ENCODE data around the gene MEX3D. TPM values are rescaled to one million over a fixed set of nuclear protein-coding genes. Genes with fewer than 3 reads are reported as not detected.

Gene MEX3D
- total and polyA plus RNA-seq, 2 experiments from 2014 or later: 12.4 to 94.9 TPM

GRCh38 chr19:1508507-1508856, 59.6 kb downstream of the MEX3D start:
- H3K36me3 ChIP-seq (ENCODE audit: insufficient read depth): no peaks in the 10 kb centered on the region
- H3K9me2 ChIP-seq (ENCODE audit: insufficient read depth): no peaks in the 10 kb centered on the region
- DNase-seq (ENCODE audit: low spot score): no peak
- H3K36me3 Mint-ChIP-seq (ENCODE audit: low read depth): no peaks in the 10 kb centered on the region
- peak overlapping the region; percentile 86 for H2AFZ ChIP-seq
- peak overlapping the region; percentile 67 for H3K4me2 ChIP-seq
- no peak for ATAC-seq
- peaks cover 33% of the 10 kb centered on the region for H3K27me3 Mint-ChIP-seq (ENCODE audit: insufficient read depth, low read depth, poor library complexity)
- H4K20me1 ChIP-seq (replicated peaks; ENCODE audit: insufficient read depth): no peaks in the 10 kb centered on the region
- H3K4me3 Mint-ChIP-seq: peak overlapping the region; percentile 95
- H3K27me3 ChIP-seq (ENCODE audit: insufficient read depth): peaks cover 13% of the 10 kb centered on the region; the same call in 1 of the 2 replicates
- H3K9me3 Mint-ChIP-seq: peaks cover 11% of the 10 kb centered on the region; the same call in 2 of the 3 replicates
- peaks cover 9% of the 10 kb centered on the region; the same call in 1 of the 2 replicates for H3F3A ChIP-seq (replicated peaks; ENCODE audit: low read depth)
- no peaks in the 10 kb centered on the region for H3K79me2 ChIP-seq (replicated peaks; ENCODE audit: insufficient read depth)
- peak overlapping the region; percentile 49 for H3K4me3 ChIP-seq
- peaks cover 2% of the 10 kb centered on the region for H3K4me1 Mint-ChIP-seq
- TF ChIP-seq REST (IDR thresholded peaks at IDR 0.05; ENCODE audit: unreplicated experiment) (no peak), ZNF331 (CRISPR knock-in tag; IDR thresholded peaks at IDR 0.05; ENCODE audit: low read depth) (no peak), CREB1 (CRISPR knock-in tag; IDR thresholded peaks at IDR 0.05; ENCODE audit: low read depth) (no peak)
- no peak overlapping the region for H3K27ac Mint-ChIP-seq
- H3K4me1 ChIP-seq (ENCODE audit: insufficient read depth): no peaks in the 10 kb centered on the region
- no peak overlapping the region for H3K27ac ChIP-seq (ENCODE audit: low read depth)

GRCh38 chr19:1507763-1508506, 60.2 kb downstream of the MEX3D start:
- Histone ChIP-seq H3F3A (replicated peaks; ENCODE audit: low read depth) (peaks cover 12% of the 10 kb centered on the region; the same call in 1 of the 2 replicates), H3K36me3 (ENCODE audit: insufficient read depth) (no peaks in the 10 kb centered on the region), H3K4me2 (peak overlapping the region; percentile 87), H3K4me3 (peak overlapping the region; percentile 90), H3K79me2 (replicated peaks; ENCODE audit: insufficient read depth) (no peaks in the 10 kb centered on the region), H3K27me3 (ENCODE audit: insufficient read depth) (peaks cover 15% of the 10 kb centered on the region), H4K20me1 (replicated peaks; ENCODE audit: insufficient read depth) (no peaks in the 10 kb centered on the region), H3K27ac (ENCODE audit: low read depth) (0 out of 2 replicates have a peak overlapping the region, but pooled peaks have one; percentile 77), H3K9me2 (ENCODE audit: insufficient read depth) (no peaks in the 10 kb centered on the region), H3K4me1 (ENCODE audit: insufficient read depth) (0 out of 2 replicates have a peak, but pooled peaks cover 2% of the 10 kb centered on the region), H2AFZ (peak overlapping the region; percentile 87)
- Mint-ChIP-seq H3K9me3 (peaks cover 11% of the 10 kb centered on the region; the same call in 2 of the 3 replicates), H3K36me3 (ENCODE audit: low read depth) (no peaks in the 10 kb centered on the region), H3K27ac (peak overlapping the region; percentile 97), H3K27me3 (ENCODE audit: insufficient read depth, low read depth, poor library complexity) (peaks cover 36% of the 10 kb centered on the region), H3K4me3 (peak overlapping the region; percentile 95), H3K4me1 (peaks cover 2% of the 10 kb centered on the region)
- TF ChIP-seq EZH2 (IDR thresholded peaks at IDR 0.05; ENCODE audit: low read depth, unreplicated experiment) (no peak), POLR2AphosphoS5 (IDR thresholded peaks at IDR 0.05; ENCODE audit: low read depth) (peak; percentile 66), CREB1 (CRISPR knock-in tag; IDR thresholded peaks at IDR 0.05; ENCODE audit: low read depth) (peak; percentile 87)
- peak; percentile 77 for ATAC-seq
- DNase-seq (ENCODE audit: low spot score): peak; percentile 98
